ENCODE results near the gene RASD1.

The RASD1 gene, protein sequence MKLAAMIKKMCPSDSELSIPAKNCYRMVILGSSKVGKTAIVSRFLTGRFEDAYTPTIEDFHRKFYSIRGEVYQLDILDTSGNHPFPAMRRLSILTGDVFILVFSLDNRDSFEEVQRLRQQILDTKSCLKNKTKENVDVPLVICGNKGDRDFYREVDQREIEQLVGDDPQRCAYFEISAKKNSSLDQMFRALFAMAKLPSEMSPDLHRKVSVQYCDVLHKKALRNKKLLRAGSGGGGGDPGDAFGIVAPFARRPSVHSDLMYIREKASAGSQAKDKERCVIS

GRCh38 chr17:17496189-17497064 lies at the start of gene RASD1:
Gene RASD1 (minus strand): TSS chr17:17496395. CDS start chr17:17496181, 214 bp downstream.
- peak; percentile 51 for DNase-seq (ENCODE audit: low read depth)

DNA sequence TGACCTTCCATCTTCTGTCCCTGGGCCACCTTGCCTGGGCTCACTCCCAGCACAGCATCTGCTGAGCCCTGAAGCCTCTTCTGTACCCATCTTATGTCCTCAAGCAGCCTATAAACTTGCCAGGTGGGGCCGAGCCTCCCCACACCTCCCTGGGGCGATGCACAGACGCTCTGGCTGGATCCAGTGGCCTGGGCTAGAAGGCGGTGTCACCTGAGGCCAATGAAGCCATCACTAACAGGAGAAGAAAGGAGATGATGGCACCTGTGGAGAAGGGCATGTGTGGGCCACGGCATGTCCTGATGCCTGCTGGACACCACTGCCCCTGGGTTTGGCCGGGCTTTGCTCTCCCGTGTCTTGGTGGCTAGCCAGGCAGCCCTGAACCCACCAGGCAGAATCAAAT lies 49.8 kb upstream of the RASD1 start:
- DNase-seq (ENCODE audit: low read depth), result no peak

DNA sequence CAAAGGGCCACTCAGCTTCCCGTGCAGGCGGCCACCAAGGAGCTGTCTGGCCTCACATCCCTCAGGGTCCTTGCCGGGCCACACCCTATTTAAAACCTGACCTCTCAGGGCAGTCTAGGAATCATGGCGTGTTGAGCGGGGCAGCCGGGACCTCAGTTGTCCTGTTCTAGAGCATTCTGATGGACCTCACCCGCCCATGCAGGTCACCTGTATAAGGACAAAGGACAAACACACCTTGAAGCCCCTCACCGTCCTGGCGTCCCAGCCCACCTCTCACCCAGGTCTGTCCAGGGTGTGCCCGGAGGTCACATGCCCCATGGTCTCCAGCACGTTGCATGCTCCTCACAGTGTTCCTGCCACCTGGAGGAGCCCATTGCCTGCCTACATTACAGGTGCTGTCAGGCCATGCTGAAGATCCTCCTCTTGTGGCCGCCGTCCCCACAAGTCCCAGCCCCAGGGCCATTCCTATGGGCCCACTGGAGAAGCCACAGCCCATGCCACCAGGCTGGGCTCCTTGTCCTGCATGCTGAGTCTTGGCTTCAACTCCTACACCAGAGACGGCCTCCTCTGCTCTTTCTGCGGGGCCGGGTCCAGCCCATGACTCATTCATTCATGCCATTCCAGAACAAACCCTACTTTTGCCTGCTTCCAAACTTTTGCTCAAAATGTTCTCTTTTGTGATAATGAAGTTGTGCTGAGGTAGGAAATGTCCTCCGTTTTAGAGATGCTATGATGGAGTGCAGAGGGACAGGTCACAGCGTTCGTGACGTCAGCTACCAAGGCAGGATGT lies 49.0 kb upstream of the RASD1 start:
- peak; percentile 22 for DNase-seq (ENCODE audit: low read depth)

- no peak for DNase-seq (ENCODE audit: low read depth)
Measured at GRCh38 chr17:17542906-17543635, 46.9 kb upstream of the RASD1 start.

DNA sequence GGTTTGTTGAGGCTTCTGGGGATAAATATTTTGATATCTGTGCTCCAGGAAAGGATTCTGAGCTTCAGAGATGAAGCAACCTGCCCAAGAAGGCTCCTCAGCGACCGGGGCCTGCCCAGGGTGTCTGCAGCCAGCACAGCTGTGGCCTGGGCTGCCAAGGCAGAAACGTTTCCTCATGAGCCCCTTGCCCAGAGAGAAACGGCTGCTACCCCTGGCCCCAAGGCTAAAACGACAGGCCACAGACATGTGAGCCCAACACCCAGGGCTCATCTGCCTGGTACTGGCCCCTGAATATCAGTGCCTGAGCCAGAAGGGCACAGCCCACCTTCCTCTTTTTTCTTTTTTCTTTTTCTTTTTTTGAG lies 45.4 kb upstream of the RASD1 start:
- DNase-seq (ENCODE audit: low read depth), result no peak

DNA sequence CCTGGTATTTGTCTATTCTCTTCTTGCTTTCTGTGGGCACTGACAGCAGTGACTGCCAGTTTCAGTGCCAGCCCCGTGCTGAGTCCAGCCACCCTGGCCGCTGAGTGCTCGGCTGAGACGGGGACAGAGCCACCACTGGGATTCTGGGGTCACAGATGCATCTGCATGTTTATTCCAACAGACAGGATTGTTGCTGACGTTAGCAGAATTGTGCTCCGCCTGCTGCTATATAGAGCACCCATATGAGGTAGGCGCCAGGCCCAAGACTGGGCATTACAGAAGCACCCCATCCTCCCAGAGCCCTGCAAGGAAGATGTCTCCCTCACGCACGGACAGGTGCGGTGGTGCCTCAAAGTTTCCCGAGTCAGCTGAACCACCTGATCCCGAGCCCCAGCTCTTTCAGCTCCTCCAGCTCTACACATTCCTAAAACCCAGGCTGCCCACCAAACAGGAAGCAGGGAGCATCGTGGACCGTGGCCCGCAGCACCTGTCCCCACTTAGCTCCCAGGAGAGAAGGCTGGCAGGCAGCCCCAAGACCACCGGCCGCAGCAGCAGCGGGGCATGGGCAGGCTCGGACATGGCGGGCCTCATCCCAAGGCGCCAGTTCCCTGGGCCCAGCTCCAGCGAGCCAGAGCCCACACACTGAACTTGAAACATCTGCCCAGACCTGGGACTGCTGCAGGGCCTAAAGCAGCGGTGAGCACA lies 44.9 kb upstream of the RASD1 start:
- DNase-seq (ENCODE audit: low read depth), result no peak

- no peak for DNase-seq (ENCODE audit: low read depth)
Measured at GRCh38 chr17:17540278-17540906, 44.2 kb upstream of the RASD1 start.

GRCh38 chr17:17539591-17539990 lies 43.4 kb upstream of the RASD1 start:
- no peak for DNase-seq (ENCODE audit: low read depth)

DNA sequence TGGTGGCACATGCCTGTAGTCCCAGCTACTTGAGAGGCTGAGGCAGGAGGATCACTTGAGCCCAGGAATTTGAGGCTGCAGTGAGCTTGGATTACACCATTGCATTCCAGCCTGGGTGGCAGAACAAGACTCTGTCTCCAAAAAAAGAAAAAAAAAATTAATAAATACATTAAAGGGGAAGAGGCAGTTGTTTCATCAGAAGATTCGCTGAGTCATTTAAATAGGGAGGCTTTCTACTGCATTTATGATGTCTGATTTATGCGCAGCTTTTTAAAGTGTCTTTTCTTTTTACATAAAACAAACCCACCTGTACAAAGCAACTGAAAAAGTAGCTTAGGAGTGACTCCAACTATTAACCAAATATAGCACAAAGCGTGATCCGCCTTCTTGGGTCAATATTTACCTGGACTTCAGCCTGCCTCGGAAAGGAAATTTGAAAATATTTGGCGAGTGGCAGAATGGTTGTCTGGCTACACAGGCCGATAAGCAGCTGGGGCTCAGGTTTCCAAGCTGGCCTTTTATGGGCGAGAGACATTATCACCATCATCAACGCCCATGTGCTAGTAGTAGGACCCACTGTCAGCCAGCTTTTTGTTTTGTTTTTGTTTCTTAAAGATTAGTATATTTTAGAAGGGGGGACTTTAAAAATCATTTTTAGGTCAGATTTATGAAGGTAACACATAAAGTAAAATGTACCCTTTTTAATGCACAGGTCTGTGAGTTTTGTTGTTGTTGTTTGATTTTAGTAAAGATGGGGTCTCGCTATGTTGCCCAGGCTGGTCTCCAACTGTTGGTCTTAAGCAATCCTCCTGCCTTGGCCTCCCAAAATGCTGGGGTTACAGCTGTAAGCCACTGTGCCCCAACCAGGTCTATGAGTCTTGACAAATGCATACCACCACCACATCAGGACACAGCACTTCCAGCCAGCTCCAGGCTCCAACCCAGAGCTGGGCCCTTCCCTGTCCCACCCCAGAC lies 42.5 kb upstream of the RASD1 start:
- DNase-seq (ENCODE audit: low read depth), result no peak

GRCh38 chr17:17537311-17538099 lies 41.3 kb upstream of the RASD1 start:
- no peak for DNase-seq (ENCODE audit: low read depth)

GRCh38 chr17:17536702-17537101 lies 40.5 kb upstream of the RASD1 start:
- DNase-seq (ENCODE audit: low read depth), result no peak

- DNase-seq (ENCODE audit: low read depth), result no peak
Measured at GRCh38 chr17:17535957-17536356, 39.8 kb upstream of the RASD1 start.

DNA sequence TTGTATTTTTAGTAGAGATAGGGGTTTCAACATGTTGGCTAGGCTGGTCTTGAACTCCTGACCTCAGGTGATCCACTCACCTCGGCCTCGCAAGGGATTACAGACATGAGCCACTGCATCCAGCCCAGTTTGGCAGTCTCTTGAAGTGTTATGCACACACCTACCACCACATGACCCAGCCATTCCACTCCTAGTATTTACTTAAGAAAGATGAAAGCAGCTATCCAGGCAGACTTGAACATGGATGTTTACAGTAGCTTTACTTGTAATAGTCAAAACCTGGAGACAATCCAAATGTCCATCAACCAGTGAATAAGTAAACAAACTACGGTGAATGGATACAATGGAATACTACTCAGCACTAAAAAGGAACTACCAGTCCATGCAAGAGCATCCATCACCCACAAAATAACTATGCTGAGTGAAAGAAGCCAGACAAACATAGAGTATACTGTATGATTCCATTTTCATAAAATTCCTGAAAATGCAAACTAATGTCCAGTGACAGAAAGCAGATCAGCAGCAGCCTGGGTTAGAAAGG lies 37.8 kb upstream of the RASD1 start:
- no peak for DNase-seq (ENCODE audit: low read depth)

DNA sequence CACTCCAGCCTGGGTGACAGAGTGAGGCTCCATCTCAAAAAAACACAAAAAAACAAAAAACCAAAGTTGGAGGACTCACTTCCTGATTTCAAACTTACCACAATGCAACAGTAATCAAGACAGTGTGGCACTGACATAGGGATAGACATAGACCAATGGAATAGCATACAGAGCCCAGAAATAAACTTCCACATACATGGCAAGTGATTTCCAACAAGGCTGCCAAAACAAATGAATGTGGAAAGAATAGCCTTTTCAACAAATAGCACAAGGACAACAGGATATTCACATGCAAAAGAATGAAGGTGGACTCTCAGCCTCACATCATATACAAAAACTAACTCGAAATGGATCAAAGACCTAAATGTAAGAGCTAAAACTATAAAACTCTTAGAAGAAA lies 36.8 kb upstream of the RASD1 start:
- DNase-seq (ENCODE audit: low read depth), result no peak

- DNase-seq (ENCODE audit: low read depth), result no peak
Measured at GRCh38 chr17:17531156-17531555, 35.0 kb upstream of the RASD1 start.

DNA sequence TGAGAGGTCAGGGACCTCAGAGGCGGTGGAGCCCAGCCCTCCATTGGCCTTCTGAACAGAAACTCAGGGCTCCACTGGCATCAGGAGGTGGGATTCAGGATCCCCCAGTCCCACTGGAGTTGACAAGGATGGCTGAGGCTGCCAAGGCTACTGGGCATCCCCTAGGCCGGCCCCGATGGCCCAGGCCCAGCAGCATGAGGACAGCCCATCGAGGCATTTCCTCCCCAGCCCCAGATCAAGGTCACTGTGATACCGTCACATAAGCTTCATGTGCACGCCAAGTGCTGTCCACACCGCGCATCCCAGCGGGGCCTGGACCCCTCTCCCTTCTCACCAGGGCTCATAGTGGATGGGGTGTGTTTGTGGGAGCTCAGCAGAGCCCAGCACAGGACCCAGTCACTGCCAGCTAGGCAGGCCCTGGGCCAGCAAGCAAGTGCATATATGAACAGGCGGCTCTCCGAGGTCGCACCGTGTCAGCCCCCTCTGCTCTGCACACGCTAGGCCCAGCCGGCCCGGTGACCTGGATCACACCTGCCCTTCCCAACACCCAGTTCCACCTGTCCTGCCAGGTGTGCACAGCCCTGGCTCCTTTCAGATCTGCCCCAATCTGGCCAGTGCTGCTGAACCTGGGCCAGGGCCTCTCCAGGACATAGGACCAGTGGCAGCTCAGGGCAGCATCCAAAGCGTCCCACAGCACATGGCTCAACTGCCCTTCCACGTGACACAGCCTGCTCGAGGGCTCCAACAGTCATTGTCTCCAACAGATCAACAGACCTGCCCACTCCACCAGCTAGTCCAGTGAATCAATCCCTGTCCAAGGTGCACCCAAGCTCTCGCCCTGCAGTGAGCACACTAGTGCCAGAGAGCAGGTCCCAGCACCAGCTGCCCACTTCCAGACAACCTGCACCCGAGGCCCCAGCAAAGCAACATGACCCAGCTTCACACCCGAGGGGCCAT lies 32.8 kb upstream of the RASD1 start:
- DNase-seq (ENCODE audit: low read depth), result no peak

GRCh38 chr17:17527956-17528500 lies 31.8 kb upstream of the RASD1 start:
- DNase-seq (ENCODE audit: low read depth), result no peak

All from HS-27A (cell line).